Activated B cell treated with CpG ODN at 0.5 μM for 24 hours (primary cell): ENCODE results near the gene PBOV1. TPM values are rescaled to one million over a fixed set of nuclear protein-coding genes. Genes with fewer than 3 reads are reported as not detected.

Source experiments
- ATAC-seq: fragments of 200-7000 bp; cut with Tn5 transposase; one replicate; pipeline ENCODE4 v1.10.0; 2021; ENCODE audit warnings: low read depth, mild to moderate bottlenecking, moderate library complexity
- CTCF ChIA-PET: fragments of 350-600 bp; sonication (Branson Sonifier 250); formaldehyde crosslinking; loops from one replicate; lab custom pipeline; 2021; ENCODE audit warnings: antibody characterized with exemption; lab: Charles Lee
- POLR2A ChIA-PET: fragments of 350-600 bp; sonication (Branson Sonifier 250); formaldehyde crosslinking; loops from one replicate; lab custom pipeline; 2021; ENCODE audit warnings: antibody characterized with exemption; lab: Charles Lee
- DNase-seq: peaks from one replicate; pipeline ENCODE4 v3.0.0; 2022
- H3K27ac Mint-ChIP-seq: one replicate; pipeline ENCODE4 v1.8.0; 2020; ENCODE audit warnings: mixed read lengths
- H3K27me3 Mint-ChIP-seq: one replicate; pipeline ENCODE4 v1.8.0; 2021; ENCODE audit warnings: mixed read lengths
- H3K36me3 Mint-ChIP-seq: one replicate; pipeline ENCODE4 v1.8.0; 2021; ENCODE audit warnings: low read depth, mixed read lengths
- H3K4me1 Mint-ChIP-seq: one replicate; pipeline ENCODE4 v1.8.0; 2021; ENCODE audit warnings: mixed read lengths
- H3K4me3 Mint-ChIP-seq: one replicate; pipeline ENCODE4 v1.8.0; 2020; ENCODE audit warnings: mild to moderate bottlenecking, mixed read lengths
- H3K9me3 Mint-ChIP-seq: one replicate; pipeline ENCODE4 v1.8.0; 2020; ENCODE audit warnings: mixed read lengths
- CTCF ChIP-seq: fragments of 200-600 bp; IDR thresholded peaks from one replicate; pipeline ENCODE4 v1.8.0; 2022; ENCODE audit warnings: antibody characterized with exemption, mild to moderate bottlenecking
- intact Hi-C: fragments of 100-400 bp; cut with micrococcal nuclease; formaldehyde crosslinking; loops from one replicate; pipeline ENCODE4 v1.15.1; 2024
- total RNA-seq: library from RNA; stranded (reverse); gene quantifications from 2 replicates; pipeline ENCODE4 v1.2.3, GENCODE V29; 2022

PBOV1 gene
- total RNA-seq, result not detected in 2 replicates

DNA sequence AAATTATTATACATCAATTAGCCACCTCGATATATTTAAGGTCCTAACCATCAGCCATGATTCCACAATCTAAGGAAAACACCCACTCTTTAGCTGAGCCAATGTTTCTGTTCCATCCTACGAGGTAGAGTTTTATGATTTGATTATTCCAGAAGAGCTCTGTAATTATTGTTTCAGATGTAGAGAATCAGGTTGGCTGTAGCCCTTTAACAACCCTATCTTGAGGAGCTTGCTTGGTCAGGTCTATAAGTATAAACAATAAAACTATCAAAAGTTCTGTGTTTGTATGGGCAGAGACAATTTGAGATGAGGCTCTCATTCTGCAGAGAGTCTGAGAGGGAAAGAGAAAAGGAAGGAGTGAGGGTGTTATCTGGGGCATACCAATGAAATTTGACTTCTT is at the start of gene PBOV1:
TSS of gene PBOV1 (minus strand) at position 43 of the 400 bp plus-strand sequence. CDS start 96 bp downstream, outside the sequence.
- Mint-ChIP-seq H3K9me3 (no peaks in the 10 kb centered on the region), H3K4me3 (no peak within 1 kb of the TSS), H3K27me3 (peaks cover 21% of the 10 kb centered on the region), H3K36me3 (no peaks in the 10 kb centered on the region), H3K27ac (no peak within 1 kb of the TSS), H3K4me1 (no peaks in the 10 kb centered on the region)
- POLR2A ChIA-PET, result no interaction called here
- CTCF ChIA-PET, result no interaction called here
- ATAC-seq, result no peak
- intact Hi-C loops, result no loop called here
- no peak for TF ChIP-seq CTCF
- DNase-seq, result no peak

GRCh38 chr6:138266095-138266494 is 47.8 kb upstream of the PBOV1 start:
- ATAC-seq, result no peak
- POLR2A ChIA-PET, result no interaction called here

GRCh38 chr6:138264372-138264880 is 46.1 kb upstream of the PBOV1 start:
- ChIA-PET CTCF (no interaction called here), POLR2A (no interaction called here)
- Mint-ChIP-seq H3K27me3 (peaks cover 21% of the 10 kb centered on the region), H3K36me3 (no peaks in the 10 kb centered on the region), H3K9me3 (no peaks in the 10 kb centered on the region), H3K4me1 (no peaks in the 10 kb centered on the region), H3K4me3 (no peak overlapping the region), H3K27ac (no peak overlapping the region)
- DNase-seq, result no peak
- intact Hi-C loops, result no loop called here
- no peak for TF ChIP-seq CTCF
- no peak for ATAC-seq

More at GRCh38 chr6:138266095-138266494, 47.8 kb upstream of the PBOV1 start:
- intact Hi-C loops, result no loop called here
- no peaks in the 10 kb centered on the region for H3K36me3 Mint-ChIP-seq
- H3K9me3 Mint-ChIP-seq, result no peaks in the 10 kb centered on the region
- TF ChIP-seq CTCF, result no peak
- CTCF ChIA-PET, result no interaction called here
- H3K27ac Mint-ChIP-seq, result no peak overlapping the region
- no peak for DNase-seq
- no peak overlapping the region for H3K4me3 Mint-ChIP-seq
- H3K4me1 Mint-ChIP-seq, result no peaks in the 10 kb centered on the region
- H3K27me3 Mint-ChIP-seq, result peaks cover 23% of the 10 kb centered on the region

GRCh38 chr6:138263963-138264362 is 45.7 kb upstream of the PBOV1 start:
- no peak overlapping the region for H3K27ac Mint-ChIP-seq
- DNase-seq (no peak), ATAC-seq (no peak)
- no peaks in the 10 kb centered on the region for H3K4me1 Mint-ChIP-seq
- peaks cover 23% of the 10 kb centered on the region for H3K27me3 Mint-ChIP-seq
- H3K4me3 Mint-ChIP-seq, result no peak overlapping the region
- H3K36me3 Mint-ChIP-seq, result no peaks in the 10 kb centered on the region
- ChIA-PET POLR2A (no interaction called here), CTCF (no interaction called here)
- intact Hi-C loops, result no loop called here
- no peak for TF ChIP-seq CTCF
- H3K9me3 Mint-ChIP-seq, result no peaks in the 10 kb centered on the region

GRCh38 chr6:138261116-138261780 is 43.0 kb upstream of the PBOV1 start:
- Mint-ChIP-seq H3K27ac (no peak overlapping the region), H3K4me3 (no peak overlapping the region), H3K27me3 (peaks cover 25% of the 10 kb centered on the region), H3K4me1 (no peaks in the 10 kb centered on the region), H3K9me3 (no peaks in the 10 kb centered on the region), H3K36me3 (no peaks in the 10 kb centered on the region)
- ChIA-PET CTCF (no interaction called here), POLR2A (interaction anchor here (0.6 kb wide), 1 partner anchor 620 kb away, joined by 3 read pairs; no protein-coding TSS in a partner anchor)
- DNase-seq (no peak), ATAC-seq (no peak)
- TF ChIP-seq CTCF, result no peak
- intact Hi-C loops, result no loop called here
